HuH-7.5 (cell line): Measurements from ENCODE around the gene TDRKH.
"Not testable (repeated sequence)": the region's sequence is repeated elsewhere in the genome, so short reads cannot be mapped to it uniquely, and the experiment has no call there.

ENCODE experiments used
- DNase-seq: peaks from one replicate; pipeline ENCODE4 v3.0.0; 2011; ENCODE audit warnings: low spot score

The TDRKH gene

DNA sequence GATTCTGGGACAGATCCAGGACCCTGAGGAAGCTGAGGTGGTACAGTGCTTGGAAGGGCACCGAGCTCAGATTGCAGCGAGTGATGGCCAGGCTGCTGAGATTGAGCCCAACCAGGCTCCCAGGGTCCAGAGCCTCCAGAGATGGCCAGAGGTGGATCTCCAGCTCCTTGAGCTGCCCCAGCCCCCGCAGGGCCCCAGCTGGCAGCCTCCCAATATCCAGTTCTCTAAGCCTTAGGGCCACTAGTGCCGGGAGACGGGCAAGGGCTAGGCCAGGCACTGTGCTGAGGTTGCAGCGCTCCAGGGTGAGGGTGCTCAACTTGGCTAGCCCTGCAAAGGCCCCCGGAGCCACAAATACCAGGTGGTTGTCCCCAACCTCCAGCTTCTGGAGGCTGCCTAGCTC lies 11.5 kb upstream of the TDRKH start:
- DNase-seq = no peak

DNA sequence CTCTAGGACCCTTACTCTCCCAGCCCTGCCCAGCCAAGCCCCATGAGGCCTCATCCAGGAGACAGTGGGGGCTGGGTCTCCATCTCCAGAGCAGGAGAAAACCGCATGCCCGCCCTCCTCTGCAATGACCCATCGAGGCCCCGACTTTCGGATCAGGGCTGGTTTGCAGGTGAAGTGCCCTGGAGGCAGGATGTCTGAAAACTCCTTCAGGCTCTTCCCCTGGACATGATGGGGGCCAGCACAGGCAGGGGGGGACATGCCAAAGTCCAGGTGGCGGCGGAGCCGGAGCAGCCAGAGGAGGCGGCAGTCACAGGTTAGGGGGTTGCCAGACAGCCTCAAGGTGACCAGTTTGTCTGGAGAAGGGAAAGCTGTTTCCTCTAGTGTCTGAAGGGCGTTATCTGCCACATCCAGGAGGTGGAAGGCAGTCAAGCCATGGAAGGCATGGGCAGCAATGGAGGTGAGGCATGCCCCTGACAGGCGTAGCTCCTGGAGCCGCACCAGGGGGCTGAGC lies 11.1 kb upstream of the TDRKH start:
- no peak for DNase-seq

DNA sequence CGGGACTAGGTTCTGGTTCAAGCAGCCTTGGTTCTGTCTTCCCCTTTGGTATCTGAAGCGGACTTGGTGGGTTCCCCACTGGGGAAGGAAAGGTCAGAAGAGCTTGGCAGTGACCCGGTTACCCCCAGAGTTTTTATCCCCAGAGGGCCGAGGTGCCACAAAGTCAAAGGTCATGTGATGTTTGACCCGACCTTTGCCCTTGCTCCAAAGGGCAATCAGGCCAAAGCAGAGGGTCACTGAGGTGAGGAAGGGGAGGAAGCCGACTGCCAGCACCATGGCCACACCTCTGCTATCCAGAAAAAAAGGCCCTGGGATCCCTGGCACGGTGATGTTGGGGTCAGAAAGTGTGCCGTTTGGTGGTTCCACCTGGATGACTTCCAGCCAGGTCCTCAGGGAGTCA lies 10.5 kb upstream of the TDRKH start:
- DNase-seq = no peak

DNA sequence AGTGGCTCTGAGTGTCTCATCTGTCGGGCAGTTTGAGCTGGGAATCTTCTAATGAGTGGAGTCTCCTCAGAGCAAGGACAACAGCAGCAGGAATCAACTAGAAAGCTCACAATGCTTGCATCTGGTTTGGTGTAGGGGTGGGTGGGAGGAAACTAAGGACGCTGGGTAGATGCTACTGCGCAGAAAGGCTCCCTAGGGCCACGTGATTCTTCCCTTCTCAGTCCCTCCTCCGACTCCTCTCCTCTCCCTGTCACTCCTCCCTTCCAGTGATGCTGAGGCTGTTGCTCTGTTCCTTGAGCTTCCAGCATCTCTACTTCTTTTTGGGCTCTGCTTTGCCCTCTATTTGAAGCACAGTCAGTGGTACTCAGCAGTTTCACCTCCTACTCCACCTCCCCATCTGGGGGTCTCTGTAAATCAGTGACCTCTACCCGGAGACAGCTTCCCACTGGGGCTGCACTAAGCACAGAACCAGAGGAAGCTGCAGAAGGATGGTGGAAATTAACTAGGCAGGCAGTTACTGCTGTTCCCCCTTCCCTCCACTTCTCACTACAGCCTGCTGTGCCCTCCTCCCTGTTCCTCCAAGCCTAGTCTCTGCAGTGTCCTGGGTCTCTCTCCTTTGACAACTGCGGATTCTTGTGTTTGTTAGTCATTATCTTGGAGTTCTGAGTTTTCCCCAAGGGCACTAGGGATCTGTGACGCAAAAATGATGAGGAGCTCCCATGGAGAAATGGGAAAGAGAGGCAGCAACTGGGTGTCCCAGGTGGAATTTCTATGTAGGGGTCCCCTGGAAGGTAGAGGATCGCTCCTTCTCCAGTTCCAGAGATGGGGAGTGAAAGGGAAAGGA lies 9.1 kb upstream of the TDRKH start:
- no peak for DNase-seq

DNA sequence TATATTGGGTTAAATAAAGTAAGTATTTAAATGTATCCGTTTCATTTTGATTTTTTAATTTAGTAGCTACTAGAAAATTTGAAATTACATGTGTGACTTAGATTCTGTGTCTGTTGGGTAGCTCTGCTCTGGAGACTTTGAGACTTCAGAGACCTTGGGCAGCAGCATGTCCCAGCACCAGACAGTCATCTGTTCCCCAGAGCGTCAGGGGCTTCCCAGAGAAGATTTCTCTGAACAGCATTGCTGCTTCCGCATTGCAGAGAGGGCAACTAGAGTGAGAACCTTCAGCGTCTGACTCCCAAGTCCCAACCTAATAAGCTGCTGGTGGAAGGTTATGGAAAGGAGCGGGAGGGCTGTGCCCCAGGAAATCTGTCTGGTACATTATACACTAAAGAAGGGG lies 8.3 kb upstream of the TDRKH start:
- no peak for DNase-seq

DNA sequence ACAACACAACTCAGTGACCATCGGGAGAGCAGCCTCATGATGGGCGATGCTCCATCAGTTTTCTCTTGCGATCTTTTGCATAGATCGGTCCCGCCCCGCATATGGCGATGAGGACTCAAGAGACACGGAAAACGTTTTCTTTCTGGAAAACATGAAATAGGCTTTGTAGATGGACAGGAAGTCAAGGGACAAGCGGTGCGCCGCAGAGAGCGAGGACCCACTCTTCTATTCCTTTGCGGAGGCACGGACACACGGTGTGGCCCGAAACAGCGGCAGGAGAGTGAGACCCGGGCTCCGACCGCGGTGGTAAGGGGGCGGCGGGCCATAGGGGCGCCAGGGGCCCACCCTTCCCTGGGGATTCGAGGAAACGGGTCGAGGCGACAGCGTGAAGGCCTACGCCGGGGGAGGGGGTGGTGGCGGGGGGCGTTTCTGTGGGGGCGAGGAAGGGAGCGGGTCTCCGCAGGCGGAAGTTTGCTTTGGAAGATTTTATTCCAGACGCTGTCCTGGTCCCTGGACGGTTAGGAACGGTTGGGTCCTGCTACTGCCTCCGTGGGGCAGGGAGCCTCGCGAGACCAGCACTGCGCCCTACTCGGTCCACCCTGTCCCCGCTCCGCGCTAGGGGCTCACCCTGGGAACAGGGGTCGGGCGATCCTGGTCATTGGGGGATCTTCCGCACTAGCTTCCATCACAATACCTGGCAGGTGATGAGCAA lies 796 bp upstream of the TDRKH start:
- DNase-seq = peak; percentile 70

DNA sequence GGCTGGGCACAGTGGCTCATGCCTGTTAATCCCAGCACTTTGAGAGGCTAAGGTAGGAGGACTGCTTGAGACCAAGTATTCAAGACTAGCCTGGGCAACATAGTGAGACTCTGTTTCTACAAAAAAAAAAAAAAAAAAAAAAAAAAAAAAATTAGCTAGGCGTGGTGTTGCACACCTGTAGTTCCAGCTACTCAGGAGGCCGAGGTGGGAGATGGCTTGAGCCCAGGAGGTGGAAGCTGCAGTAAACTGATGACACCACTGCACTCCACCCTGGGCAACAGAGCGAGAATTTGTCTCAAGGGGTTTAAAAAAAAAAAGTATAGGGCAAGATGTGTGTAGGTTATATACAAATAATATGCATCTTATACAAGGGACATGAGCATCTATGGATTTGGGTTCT lies 2.6 kb downstream of the TDRKH start:
- DNase-seq = no peak

DNA sequence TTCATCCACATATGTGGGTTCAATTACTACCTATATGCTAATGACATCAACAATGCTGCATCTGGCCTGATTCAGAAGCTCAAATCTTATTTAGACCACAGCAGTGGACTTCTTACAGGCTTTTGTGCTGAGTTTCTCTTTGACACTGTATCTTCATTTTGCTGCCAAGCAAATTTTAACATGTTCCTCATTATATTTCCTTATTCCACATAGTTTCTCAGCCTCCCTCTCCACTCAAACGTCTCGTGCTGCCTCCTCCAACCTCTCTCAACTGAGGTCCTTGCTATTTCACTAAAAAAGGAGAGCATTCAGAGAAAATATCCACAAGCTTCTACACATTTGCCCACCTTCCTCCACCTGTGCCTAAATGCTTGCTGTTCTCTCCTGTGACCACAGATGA lies 6.5 kb downstream of the TDRKH start:
- DNase-seq = no peak

DNA sequence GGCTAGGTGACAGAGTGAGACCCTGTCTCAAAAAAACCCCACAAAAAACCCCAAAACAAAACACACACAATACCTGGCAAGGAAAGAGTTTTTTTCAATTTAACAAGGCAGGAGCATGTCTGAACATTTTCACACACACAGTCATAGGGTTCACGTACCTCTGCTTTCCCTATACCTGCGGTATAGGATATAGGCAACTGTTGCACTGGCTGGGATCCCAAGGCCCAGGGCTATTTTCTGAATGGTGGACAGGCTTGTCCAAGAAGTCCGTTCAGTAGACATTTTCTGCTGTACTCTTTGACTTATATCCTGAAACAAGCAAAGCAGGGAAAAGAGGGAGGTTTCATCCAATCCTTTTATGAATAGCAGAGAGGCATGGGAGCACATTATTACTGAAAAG lies 7.6 kb downstream of the TDRKH start:
- DNase-seq = no peak

DNA sequence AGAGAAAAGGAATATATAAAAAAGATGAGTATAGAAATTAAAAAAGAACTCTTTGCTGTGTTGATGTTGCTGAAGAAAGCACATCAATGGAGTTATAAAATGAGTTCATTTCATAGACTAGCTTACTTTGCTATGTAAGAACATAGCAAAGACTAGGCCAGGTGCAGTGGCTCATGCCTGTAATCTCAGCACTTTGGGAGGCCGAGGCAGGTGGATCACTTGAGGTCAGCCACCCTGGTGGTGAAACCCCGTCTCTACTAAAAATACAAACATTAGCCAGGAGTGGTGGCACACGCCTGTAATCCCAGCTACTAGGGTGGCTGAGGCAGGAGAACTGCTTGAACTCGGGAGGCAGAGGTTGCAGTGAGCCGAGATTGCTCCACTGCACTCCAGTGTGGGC lies 8.3 kb downstream of the TDRKH start:
- not testable (repeated sequence) for DNase-seq

DNA sequence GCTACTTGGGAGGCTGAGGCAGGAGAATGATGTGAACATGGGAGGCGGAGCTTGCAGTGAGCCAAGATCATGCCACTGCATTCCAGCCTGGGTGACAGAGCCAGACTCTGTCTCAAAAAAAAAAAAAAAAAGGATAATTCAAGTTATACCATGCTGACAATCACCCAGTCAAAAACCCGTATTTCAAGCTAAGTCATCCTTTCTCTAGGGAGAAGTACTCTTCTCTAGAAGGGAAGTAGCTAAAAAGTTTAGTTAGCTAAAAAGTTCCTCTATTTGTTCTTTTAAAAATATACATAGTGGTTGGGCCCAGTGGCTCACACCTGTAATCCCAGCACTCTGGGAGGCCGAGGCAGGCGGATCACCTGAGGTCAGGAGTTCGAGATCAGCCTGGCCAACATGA lies 9.6 kb downstream of the TDRKH start:
- DNase-seq = not testable (repeated sequence)

DNA sequence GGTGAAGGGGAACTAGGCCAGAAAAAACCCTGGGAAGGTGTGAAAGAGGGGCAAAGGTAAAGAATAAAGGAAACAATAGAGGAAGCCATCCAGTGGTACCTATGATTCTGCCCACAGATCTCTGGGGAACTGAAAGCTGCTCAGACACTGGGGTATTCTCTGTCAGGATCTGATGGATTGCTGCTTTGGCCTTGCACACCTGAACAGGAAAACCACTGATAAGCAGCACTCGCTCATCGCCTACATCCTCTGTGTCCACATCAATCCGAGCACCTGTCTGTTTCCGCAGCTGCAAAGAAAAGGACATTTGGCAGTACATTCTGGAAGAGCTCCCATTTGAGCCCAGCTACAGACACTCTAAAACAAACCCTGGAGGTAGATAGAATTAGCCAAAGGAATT lies 10.4 kb downstream of the TDRKH start:
- DNase-seq = no peak

DNA sequence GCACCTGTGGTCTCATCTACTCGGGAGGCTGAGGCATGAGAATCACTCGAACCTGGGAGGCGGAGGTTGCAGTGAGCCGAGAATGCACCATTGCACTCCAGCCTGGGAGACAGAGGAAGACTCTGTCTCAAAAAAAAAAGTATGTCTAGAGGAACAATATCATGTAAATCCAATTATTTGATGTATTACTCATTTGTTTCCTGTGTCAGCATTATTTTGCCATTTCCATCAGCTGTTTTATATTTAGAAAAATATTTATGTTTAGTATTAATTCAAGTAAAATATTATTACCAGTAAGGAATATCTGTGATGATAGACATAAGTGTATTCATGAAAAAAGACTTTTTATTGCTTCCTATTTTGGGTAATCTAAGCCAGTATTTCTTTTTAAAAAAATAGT lies 13.0 kb downstream of the TDRKH start:
- no peak for DNase-seq

DNA sequence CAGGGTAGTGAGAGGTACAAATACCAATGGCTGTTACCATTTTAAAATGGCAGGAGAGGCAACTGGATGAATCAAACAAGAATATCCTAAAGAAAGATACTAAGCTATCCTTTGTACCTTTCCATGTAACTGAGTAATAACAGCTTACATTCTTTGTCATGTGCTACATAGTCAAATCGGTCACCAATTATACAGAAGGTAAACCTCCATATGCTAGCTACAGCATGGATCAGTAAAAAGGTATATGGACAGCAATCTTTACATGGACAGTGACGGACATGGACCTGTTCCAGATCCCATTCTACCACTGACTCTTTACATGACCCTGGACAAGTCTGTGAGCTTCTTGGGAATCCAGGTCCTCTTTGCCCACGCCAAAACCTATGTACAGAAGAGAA lies 13.6 kb downstream of the TDRKH start:
- DNase-seq = no peak

DNA sequence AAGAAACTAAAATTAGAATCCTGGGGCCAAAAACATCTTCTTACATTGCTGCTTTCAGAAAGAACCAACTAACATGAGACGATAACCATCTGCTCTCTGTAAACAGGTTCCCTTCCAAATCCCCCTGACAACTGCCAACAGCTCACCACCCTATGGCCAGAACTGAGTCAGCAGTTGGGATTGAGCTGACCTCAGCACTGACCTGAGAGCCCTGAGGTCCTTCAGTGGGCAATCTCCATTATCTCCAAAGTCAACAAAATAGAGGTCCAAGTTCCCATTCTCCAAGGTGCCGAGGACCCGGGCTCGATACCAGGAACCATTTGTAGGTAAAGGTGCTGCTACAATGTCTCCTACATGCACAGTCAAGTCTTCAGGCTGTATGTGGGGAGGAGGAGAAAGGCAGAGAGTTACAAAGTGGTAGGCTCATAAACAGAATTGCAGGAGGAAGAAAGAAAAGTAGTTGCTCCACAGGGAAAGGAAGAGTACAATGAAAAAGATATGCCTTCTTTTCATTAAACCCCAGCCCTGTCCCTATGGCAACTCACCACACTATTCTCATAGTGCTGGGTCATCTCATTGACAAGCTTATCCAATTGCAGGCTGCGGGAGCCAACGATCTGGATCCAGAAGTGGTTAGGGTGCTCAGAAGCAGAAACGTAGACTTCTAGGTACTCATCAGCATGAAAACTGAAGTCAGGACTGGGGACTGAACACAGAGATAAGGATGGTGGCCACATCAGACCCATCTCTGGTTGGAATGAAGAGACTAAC lies 14.2 kb downstream of the TDRKH start:
- DNase-seq = no peak

DNA sequence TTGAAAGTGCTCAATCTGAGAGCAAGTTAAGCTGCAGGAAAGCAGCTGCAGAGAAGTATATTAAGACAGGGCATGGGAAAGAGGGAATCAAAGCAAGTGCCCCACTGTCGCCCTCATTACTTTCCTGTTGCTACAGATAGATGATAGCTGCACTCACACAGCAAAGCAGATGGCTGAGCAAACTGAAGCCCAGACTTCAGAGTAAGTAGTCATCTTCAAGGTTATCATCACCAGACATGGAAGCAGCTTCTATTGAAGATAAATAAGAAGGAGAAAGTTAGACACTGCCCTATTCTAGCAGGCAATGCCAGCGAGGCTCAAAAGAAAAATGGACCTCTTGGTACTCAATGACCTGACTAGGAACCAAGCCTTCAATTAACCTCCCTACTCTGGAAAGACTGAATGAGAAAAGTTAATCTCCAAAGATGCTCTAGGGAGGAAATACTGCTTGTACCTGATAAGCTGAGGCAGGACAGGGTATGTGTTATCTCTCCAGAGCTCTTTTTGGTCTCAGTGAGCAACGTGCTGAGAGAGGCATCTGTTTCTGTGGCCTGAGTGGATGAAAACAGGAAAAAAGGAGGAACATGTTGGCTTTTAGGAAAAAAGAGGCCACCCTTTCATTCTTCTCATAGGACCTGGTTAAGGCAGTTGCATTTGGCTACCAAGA lies 15.9 kb downstream of the TDRKH start:
- DNase-seq = no peak

DNA sequence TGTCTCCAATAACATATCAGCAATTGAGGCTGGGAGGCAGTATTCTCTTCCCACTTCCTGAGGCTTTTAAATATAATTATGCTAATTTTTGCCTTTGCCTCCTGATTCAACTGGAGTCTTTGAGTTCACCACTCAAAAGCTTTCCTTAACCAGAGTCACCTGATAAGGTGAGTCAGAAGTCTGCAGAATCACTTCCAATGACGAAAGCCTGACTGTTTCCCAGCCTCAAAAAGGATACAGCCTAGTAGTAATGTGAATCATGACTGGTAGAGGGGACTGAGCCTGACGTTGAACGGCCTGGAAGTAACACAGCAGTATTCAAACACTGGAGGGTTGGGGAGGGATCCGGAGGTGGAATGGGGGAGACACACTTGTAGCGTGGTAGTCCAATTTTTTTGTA lies 16.6 kb downstream of the TDRKH start:
- no peak for DNase-seq

DNA sequence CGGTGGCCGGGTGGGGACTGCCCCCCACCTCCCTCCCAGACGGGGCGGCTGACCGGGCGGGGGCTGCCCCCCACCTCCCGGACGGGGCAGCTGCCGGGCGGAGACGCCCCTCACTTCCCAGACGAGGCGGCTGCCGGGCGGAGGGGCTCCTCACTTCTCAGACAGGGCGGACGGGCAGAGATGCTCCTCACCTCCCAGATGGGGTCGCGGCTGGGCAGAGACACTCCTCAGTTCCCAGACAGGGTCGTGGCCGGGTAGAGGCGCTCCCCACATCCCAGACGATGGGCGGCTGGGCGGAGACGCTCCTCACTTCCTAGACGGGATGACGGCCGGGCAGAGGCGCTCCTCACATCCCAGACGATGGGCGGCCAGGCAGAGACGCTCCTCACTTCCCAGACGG lies 21.0 kb downstream of the TDRKH start:
- DNase-seq = not testable (repeated sequence)

DNA sequence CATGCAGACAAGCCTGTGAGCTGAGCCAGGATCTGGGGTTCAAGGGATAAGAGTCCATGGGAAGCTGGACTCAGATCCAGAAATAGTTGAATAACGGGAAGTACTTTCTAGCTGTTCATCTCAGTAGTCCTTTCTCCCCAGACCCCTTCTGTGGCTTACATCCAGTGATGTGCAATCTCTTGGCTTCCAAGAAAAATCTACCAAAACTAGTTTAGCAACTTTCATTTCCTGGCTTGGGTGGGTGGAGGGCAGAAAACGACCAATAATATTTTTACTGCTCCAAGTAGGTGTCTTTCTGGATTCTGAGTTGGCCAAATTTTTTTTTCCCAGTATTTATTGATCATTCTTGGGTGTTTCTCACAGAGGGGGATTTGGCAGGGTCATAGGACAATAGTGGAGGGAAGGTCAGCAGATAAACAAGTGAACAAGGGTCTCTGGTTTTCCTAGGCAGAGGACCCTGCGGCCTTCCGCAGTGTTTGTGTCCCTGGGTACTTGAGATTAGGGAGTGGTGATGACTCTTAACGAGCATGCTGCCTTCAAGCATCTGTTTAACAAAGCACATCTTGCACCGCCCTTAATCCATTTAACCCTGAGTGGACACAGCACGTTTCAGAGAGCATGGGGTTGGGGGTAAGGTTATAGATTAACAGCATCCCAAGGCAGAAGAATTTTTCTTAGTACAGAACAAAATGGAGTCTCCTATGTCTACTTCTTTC lies 21.8 kb downstream of the TDRKH start:
- DNase-seq = not testable (repeated sequence)

DNA sequence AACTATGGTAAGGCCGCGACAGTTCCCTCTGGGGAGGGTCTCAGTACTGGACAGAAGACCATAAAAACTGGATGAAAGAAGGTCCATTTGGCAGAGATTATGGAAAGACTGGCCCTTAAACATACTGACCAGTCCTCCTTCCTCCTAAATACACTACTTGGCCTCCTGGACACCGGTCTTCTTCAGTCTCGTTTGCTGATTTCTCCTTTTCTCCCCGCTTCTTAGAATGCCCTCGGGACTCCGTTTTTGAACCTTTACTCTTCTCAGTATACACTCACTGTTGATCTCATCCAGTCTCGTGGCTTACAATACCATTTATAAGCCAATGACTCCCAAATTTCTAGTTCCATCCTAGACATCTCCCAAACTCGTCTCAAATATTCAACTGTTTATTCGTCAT lies 26.3 kb downstream of the TDRKH start:
- no peak for DNase-seq
